Measurements from ENCODE around the gene DEPDC5. TPM values are rescaled to one million over a fixed set of nuclear protein-coding genes. Genes with fewer than 3 reads are reported as not detected.
A peak's percentile ranks its signal among the peaks of the same experiment; 100 is the strongest.

The DEPDC5 gene
- total RNA-seq, 1 experiment from 2014 or later: 39.3 TPM

DNA sequence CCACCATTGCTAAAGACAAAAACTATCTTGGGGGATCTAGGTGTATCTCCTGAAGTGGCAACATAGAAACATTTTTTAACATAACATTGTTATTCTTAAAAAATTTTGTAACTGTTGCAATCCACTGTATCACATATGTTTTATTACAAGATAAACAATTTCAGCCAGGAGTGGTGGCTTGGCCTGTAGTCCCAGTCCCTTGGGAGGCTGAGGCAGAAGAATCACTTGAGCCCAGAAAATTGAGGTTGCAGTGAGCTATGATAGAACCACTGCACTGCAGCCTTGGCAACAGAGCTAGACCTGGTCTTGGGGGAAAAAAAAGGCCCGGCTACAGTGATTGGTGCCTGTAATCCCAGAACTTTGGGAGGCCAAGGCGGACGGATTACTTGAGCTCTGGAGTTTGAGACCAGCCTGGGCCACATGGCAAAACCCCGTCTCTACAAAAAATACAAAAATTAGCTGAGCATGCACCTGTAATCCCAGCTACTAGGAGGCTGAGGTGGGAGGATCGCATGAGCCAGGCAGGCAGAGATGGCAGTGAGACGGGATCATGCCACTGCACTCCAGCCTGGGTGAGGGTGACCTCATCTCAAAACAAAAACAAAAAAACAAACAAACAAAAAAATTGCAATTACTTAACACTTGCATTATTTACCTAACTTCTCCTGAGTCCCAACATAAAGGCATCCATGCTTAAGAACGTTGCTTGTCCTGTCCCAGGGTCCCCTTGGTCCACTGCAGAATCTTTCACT lies 1.5 kb upstream of the DEPDC5 start:
- Histone ChIP-seq H3K36me3 (ENCODE audit: insufficient read depth, low read length, poor library complexity, severe bottlenecking) (no peaks in the 10 kb centered on the region), H3K9me3 (ENCODE audit: low read depth, low read length, poor library complexity, severe bottlenecking) (no peaks in the 10 kb centered on the region), H3K4me1 (ENCODE audit: insufficient read depth, low read length, poor library complexity, severe bottlenecking) (peaks cover 21% of the 10 kb centered on the region), H3K27me3 (replicated peaks; ENCODE audit: insufficient read depth, low read depth, low read length, poor library complexity) (no peaks in the 10 kb centered on the region), H3K27ac (ENCODE audit: low read depth, low read length, poor library complexity, severe bottlenecking) (peak overlapping the region; percentile 84), H3K4me3 (ENCODE audit: low read depth, low read length, poor library complexity, severe bottlenecking) (no peak overlapping the region)
- no peak for DNase-seq (ENCODE audit: low spot score)
- no TSS peak for BruUV-seq (replicated peaks)
- ChIA-PET POLR2A (ENCODE audit: low non-redundant PET) (no interaction called here), CTCF (interaction anchor here (0.8 kb wide), 1 partner anchor 87 kb away, joined by 4 read pairs; no protein-coding TSS in a partner anchor)
- TF ChIP-seq, protein P1, sequence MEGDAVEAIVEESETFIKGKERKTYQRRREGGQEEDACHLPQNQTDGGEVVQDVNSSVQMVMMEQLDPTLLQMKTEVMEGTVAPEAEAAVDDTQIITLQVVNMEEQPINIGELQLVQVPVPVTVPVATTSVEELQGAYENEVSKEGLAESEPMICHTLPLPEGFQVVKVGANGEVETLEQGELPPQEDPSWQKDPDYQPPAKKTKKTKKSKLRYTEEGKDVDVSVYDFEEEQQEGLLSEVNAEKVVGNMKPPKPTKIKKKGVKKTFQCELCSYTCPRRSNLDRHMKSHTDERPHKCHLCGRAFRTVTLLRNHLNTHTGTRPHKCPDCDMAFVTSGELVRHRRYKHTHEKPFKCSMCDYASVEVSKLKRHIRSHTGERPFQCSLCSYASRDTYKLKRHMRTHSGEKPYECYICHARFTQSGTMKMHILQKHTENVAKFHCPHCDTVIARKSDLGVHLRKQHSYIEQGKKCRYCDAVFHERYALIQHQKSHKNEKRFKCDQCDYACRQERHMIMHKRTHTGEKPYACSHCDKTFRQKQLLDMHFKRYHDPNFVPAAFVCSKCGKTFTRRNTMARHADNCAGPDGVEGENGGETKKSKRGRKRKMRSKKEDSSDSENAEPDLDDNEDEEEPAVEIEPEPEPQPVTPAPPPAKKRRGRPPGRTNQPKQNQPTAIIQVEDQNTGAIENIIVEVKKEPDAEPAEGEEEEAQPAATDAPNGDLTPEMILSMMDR (conservative IDR thresholded peaks at IDR 0.05; ENCODE audit: low read depth, low read length): no peak
- TF ChIP-seq EZH2 (IDR thresholded peaks at IDR 0.05; ENCODE audit: borderline replicate concordance, low read depth, low read length, poor library complexity, severe bottlenecking): no peak
- intact Hi-C loops (cut with micrococcal nuclease; ENCODE audit: unreplicated experiment): loop anchor here (10.0 kb wide), 1 partner anchor 193 kb away; the partner anchor contains the start of gene YWHAH

DNA sequence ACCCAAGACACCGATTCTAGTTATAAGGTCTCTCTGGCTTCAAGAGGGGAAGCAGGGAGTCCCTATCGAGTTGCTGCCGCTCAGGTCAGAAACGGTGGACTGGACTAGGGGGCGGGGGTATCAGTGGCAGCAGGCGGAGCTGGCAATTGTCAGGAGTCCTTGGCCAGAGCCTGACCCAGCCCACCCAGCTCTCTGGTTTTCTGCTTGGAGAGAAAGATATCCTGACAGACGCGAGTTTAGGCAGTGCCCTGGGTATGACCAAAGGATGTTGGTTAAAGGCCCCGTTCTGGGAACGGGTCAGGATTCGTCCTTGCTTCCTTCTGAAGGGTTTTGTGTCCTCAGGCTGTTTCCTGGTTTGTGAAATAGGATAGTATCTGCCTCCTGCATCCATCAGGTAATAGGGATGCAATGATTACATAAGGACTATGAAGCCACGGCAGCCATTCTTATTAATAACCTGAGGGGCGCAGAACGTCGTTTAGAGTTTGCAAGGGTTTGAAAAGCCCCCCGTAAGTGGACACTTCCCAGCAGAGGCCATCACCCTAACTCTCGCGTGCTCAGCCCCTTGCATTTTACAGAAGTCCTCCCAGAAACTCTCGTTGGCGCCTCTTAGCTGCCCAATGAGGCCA lies 700 bp upstream of the DEPDC5 start:
- DNase-seq (ENCODE audit: low spot score): no peak
- intact Hi-C loops (cut with micrococcal nuclease; ENCODE audit: unreplicated experiment): loop anchor here (10.0 kb wide), 1 partner anchor 192 kb away; the partner anchor contains the start of gene YWHAH
- TF ChIP-seq EZH2 (IDR thresholded peaks at IDR 0.05; ENCODE audit: borderline replicate concordance, low read depth, low read length, poor library complexity, severe bottlenecking): no peak
- TF ChIP-seq, protein P1 (conservative IDR thresholded peaks at IDR 0.05; ENCODE audit: low read depth, low read length): no peak

DNA sequence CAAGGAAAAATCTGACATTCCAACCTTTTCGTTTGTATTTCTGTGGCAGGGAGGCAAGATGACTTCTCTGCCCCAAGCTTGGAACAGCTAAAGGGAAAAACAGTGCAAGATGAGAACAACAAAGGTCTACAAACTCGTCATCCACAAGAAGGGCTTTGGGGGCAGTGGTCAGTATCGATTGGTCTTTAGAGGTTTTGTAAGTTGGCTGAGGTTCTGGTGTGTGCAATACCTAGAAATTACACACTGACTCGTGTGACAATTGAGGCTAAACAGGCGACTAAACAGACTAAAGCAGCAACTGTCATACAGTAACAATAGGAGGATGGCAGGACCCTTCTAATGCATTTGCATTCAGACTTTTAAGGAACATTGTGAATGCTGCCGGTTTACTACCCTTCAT lies 994 bp downstream of the DEPDC5 start:
- H3K27ac ChIP-seq (ENCODE audit: low read depth, low read length, poor library complexity, severe bottlenecking): peak overlapping the region; percentile 25
- ChIA-PET CTCF (no interaction called here), POLR2A (ENCODE audit: low non-redundant PET) (no interaction called here)
- intact Hi-C loops (cut with micrococcal nuclease; ENCODE audit: unreplicated experiment): loop anchor here (10.0 kb wide), 1 partner anchor 190 kb away; the partner anchor contains the start of gene YWHAH
- H3K4me1 ChIP-seq (ENCODE audit: insufficient read depth, low read length, poor library complexity, severe bottlenecking): peaks cover 9% of the 10 kb centered on the region
- H3K27me3 ChIP-seq (replicated peaks; ENCODE audit: insufficient read depth, low read depth, low read length, poor library complexity): no peaks in the 10 kb centered on the region
- TF ChIP-seq, protein P1 (conservative IDR thresholded peaks at IDR 0.05; ENCODE audit: low read depth, low read length): no peak
- TF ChIP-seq EZH2 (IDR thresholded peaks at IDR 0.05; ENCODE audit: borderline replicate concordance, low read depth, low read length, poor library complexity, severe bottlenecking): no peak
- no peak for DNase-seq (ENCODE audit: low spot score)
- H3K4me3 ChIP-seq (ENCODE audit: low read depth, low read length, poor library complexity, severe bottlenecking): peak overlapping the region; percentile 71
- no TSS peak for BruUV-seq (replicated peaks)
- peaks cover 6% of the 10 kb centered on the region for H3K36me3 ChIP-seq (ENCODE audit: insufficient read depth, low read length, poor library complexity, severe bottlenecking)
- H3K9me3 ChIP-seq (ENCODE audit: low read depth, low read length, poor library complexity, severe bottlenecking): no peaks in the 10 kb centered on the region

More for the DNA sequence above, 700 bp upstream of the DEPDC5 start:
- no peaks in the 10 kb centered on the region for H3K27me3 ChIP-seq (replicated peaks; ENCODE audit: insufficient read depth, low read depth, low read length, poor library complexity)
- peak overlapping the region; percentile 84 for H3K27ac ChIP-seq (ENCODE audit: low read depth, low read length, poor library complexity, severe bottlenecking)
- ChIA-PET POLR2A (ENCODE audit: low non-redundant PET) (interaction anchor here (0.6 kb wide), 1 partner anchor 193 kb away, joined by 4 read pairs; no protein-coding TSS in a partner anchor), CTCF (no interaction called here)
- peaks cover 16% of the 10 kb centered on the region for H3K4me1 ChIP-seq (ENCODE audit: insufficient read depth, low read length, poor library complexity, severe bottlenecking)
- peak overlapping the region; percentile 71 for H3K4me3 ChIP-seq (ENCODE audit: low read depth, low read length, poor library complexity, severe bottlenecking)
- H3K36me3 ChIP-seq (ENCODE audit: insufficient read depth, low read length, poor library complexity, severe bottlenecking): peaks cover 3% of the 10 kb centered on the region
- TSS peak; percentile 16 for BruUV-seq (replicated peaks)
- H3K9me3 ChIP-seq (ENCODE audit: low read depth, low read length, poor library complexity, severe bottlenecking): no peaks in the 10 kb centered on the region

Data from A673 (cell line).